AG09309 (cell line): ENCODE results near the gene OBSL1.

Source experiments
- DNase-seq: peaks from one replicate; pipeline ENCODE4 v3.0.0-alpha.2; 2010; ENCODE audit warnings: low read depth
- H3K4me3 ChIP-seq: 2 replicates; pipeline ENCODE4 v1.5.1; 2011; ENCODE audit warnings: mild to moderate bottlenecking, low read depth, low read length, moderate library complexity; ENCODE audit not compliant: control insufficient read depth
- TF ChIP-seq, protein P1 (sequence below): IDR thresholded peaks from 2 replicates; pipeline ENCODE4 v1.5.1; 2011; ENCODE audit warnings: mild to moderate bottlenecking, low read depth, low read length, inconsistent platforms; ENCODE audit not compliant: insufficient read depth, control insufficient read depth; ENCODE audit errors: missing control alignments

OBSL1 gene

DNA sequence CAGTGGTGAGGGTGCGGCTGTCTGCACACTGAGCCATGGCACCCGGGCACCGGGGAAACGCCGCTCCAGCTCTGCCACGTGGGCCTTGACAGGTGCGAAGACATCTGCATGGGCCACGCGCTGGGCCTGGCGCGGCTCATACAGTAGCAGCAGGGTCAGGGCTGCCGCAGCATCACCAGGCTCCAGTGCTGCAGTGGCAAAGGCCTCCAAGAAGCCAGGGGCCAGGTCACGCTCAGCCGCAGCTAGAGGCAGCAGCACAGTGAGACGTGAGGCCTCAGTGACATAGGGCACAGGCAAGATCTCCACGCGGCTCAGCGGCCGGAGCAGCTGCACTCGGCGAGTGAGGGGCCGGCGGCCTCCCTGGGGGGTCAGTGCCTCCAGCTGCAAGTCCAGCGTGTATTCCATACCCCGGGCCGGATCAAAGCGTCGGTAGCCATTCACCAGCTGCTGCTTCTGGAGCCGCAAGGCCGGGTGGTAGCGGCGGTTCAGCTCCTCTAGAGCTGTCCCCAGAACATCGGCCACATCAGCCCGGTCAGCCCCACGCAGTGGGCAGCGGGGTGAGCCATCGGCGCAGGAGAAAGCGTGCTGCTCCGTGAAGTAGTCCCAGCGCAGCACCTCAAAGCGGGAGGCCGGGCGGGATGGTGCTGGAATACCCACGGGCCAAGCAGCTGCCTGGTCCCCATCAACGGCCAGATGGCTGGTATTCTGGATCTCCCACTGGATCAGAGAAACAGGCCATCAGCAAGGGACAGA, 31.2 kb downstream of the OBSL1 start:
- no peak for DNase-seq
- H3K4me3 ChIP-seq, result no peak overlapping the region
- TF ChIP-seq, protein P1, sequence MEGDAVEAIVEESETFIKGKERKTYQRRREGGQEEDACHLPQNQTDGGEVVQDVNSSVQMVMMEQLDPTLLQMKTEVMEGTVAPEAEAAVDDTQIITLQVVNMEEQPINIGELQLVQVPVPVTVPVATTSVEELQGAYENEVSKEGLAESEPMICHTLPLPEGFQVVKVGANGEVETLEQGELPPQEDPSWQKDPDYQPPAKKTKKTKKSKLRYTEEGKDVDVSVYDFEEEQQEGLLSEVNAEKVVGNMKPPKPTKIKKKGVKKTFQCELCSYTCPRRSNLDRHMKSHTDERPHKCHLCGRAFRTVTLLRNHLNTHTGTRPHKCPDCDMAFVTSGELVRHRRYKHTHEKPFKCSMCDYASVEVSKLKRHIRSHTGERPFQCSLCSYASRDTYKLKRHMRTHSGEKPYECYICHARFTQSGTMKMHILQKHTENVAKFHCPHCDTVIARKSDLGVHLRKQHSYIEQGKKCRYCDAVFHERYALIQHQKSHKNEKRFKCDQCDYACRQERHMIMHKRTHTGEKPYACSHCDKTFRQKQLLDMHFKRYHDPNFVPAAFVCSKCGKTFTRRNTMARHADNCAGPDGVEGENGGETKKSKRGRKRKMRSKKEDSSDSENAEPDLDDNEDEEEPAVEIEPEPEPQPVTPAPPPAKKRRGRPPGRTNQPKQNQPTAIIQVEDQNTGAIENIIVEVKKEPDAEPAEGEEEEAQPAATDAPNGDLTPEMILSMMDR, result no peak

DNA sequence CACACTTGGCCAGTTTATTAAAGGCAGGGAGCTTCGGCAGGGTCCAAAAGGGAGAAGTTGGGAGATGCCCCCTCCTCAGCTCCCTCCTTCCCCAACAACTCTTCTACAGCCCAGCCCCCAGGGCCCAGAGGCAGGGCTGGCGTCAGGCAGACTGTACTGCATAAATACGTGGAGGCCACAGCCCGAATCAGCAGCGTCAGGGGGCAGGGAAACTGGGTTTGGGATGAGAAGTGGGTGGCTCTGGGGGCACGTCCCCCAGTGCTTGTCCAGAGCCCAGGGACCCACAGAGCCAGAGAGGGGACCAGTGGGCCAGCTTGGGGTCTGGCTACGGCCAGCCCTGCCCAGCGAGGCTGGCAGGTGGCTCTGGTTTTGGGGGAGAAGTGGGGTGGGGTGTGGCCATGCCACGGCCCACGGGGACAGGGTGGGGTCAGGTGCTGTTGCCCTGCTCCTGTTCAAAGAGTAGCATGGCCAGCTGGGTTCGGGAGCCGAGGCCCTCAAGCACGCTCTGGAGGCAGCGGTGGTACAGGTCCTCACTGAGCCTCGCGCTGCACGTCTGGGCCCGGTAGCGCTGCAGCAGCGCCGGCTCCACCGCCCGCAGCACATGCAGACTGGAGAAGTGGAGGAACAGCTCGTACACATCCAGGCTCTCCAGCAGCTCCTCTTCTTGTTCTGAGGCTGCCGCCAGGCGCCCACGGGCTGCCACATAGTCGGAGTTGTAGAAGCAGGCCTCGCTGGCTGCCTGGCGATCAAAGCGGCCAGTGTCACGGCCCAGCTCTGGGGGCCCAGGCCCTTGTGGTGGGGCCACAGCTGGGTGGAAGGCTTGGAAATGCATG, 32.2 kb downstream of the OBSL1 start:
- TF ChIP-seq, protein P1, result no peak

DNA sequence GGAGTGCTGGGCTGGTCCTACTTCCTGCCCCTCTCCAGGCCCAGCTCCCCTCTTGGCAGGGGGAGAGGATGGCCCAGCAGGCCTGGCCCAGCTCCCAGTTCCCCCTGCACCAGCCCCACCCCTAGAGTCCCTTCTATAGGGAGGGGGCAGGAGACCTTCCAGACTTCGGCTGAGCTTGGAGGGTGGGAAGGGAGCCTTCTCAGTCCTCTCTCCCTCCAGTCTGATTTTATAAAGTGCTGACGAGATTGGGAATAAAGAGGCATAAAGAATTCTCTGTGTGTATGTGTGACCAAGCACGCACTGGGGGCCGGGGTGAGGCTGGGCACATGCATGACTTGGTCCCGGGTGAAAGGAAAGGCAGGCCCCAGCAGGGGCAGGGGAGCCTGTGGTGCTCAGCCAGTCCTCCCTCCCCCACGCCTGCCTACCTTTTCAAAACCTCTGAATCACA, 32.8 kb downstream of the OBSL1 start:
- no peak overlapping the region for H3K4me3 ChIP-seq

More for the DNA sequence above, 32.2 kb downstream of the OBSL1 start:
- no peak for DNase-seq
- H3K4me3 ChIP-seq, result no peak overlapping the region

DNA sequence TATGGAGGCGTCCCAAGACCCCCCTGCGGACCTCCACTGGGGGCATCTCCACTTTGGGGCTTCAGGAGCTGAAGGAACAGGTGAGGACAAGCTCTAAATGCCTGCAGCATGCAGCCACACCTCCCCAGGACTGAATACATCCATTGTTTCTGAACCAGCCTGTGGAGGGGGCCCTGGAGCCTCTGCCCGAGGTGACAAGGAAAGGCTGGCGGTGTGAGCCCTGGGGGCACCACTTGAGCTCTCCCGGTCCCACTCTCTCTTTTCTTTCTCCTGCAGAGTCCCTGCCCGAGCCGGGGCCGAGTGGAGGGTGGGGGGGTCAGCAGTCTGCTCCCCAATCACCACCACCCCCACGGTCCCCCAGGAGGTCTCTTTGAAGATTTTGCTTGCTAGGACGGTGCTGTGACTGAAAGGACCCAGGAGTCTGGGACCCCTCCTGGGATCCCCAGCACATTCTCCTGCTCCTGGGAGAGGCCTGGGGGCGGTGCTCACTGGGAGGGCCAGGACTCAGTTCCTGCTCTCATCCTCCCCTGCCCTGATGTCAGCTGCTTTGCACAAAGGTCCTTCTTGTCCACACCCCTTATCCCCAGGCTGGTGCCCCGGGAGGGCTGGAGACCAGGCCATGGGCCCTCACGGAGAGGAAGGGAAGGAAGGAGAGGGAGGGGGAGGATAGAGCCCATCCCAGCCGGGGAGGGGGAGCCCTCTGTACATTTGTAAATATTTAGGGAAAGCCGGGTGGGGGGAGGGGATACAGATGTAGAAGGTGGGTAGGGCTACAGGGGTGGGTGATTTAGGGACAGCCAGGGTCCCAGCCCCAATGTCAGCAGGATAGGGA, 33.5 kb downstream of the OBSL1 start:
- no peak overlapping the region for H3K4me3 ChIP-seq
- TF ChIP-seq, protein P1, result no peak

More for the DNA sequence above, 32.8 kb downstream of the OBSL1 start:
- TF ChIP-seq, protein P1, result no peak
- no peak for DNase-seq

DNA sequence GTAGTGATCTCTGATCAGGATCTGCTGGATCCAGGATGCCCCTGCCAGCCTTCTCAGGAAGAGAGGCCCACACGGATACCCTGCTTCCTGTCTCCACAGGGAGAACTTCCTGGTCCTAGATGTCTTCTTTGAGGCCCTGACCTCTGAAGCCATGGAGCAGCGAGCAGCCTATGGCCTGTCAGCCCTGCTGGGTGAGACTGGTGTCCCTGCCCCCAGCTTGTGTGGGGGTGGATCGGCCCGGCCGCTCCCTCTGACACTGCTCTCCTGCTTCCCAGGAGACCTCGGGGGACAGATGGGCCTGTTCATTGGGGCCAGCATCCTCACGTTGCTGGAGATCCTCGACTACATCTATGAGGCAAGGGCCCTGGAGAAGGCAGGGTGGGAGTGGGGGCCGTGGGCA, 34.4 kb downstream of the OBSL1 start:
- TF ChIP-seq, protein P1, result no peak
- no peak for DNase-seq
- H3K4me3 ChIP-seq, result no peak overlapping the region

More for the DNA sequence above, 33.5 kb downstream of the OBSL1 start:
- DNase-seq, result no peak

DNA sequence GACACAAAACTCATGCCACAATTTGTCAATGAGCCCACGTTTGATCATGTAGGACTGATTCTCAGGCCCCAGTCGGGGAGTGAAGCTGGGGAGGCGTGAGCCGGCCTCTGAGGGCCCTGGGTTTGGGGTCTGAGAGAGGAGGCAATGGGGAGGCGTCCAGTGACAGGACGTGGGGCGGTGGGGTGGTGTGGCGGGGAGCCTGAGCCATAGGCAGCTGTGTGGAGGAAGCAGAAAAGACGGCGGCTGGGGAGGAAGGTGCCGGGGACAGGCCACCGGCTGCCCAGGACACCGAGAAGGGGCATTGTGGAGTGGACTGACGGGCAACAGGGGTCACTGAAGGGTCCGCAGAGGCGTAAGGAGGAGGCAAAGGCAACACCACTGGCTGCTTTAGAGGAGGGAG, 34.9 kb downstream of the OBSL1 start:
- no peak for DNase-seq
- no peak overlapping the region for H3K4me3 ChIP-seq
- TF ChIP-seq, protein P1, result no peak
